ENCODE results near the gene HTT. TPM values are rescaled to one million over a fixed set of nuclear protein-coding genes. Genes with fewer than 3 reads are reported as not detected.
"Not testable (repeated sequence)": the region's sequence is repeated elsewhere in the genome, so short reads cannot be mapped to it uniquely, and the experiment has no call there.

The HTT gene
- total RNA-seq, 1 donor, result 44.5 TPM

DNA sequence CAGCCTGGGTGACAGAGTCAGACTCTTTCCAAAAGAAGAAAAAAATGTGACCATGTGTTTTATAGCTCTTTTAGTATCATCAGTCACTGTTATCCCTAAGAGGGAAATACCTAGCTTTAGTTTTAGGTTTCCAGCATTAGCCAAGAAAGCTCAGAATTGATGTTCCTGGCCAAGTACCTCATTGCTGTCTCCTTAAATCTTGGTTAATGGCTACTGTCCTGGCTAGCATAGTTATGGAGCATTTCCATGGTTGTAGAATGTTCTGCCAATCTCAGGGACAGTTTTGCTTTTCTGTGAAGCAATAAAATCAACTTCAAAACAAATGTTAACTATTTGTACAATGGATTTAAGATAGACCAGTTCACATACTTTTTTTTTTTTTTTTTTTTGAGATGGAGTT is 74.4 kb downstream of the HTT start:
- TF ChIP-seq, protein P1, sequence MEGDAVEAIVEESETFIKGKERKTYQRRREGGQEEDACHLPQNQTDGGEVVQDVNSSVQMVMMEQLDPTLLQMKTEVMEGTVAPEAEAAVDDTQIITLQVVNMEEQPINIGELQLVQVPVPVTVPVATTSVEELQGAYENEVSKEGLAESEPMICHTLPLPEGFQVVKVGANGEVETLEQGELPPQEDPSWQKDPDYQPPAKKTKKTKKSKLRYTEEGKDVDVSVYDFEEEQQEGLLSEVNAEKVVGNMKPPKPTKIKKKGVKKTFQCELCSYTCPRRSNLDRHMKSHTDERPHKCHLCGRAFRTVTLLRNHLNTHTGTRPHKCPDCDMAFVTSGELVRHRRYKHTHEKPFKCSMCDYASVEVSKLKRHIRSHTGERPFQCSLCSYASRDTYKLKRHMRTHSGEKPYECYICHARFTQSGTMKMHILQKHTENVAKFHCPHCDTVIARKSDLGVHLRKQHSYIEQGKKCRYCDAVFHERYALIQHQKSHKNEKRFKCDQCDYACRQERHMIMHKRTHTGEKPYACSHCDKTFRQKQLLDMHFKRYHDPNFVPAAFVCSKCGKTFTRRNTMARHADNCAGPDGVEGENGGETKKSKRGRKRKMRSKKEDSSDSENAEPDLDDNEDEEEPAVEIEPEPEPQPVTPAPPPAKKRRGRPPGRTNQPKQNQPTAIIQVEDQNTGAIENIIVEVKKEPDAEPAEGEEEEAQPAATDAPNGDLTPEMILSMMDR (IDR thresholded peaks at IDR 0.05; ENCODE audit: extremely low read depth, low read depth, low read length), result no peak
- no peak for DNase-seq (ENCODE audit: insufficient read length, low spot score, missing footprints)
- H3K9me3 ChIP-seq (ENCODE audit: low read depth, low read length), result no peaks in the 10 kb centered on the region
- H3K4me3 ChIP-seq (ENCODE audit: insufficient read depth, low read length), result no peak overlapping the region
- H3K27ac ChIP-seq (ENCODE audit: low read depth, low read length), result no peak overlapping the region
- peaks cover 70% of the 10 kb centered on the region for H3K36me3 ChIP-seq (ENCODE audit: insufficient read depth, low read length)
- H3K4me1 ChIP-seq (ENCODE audit: insufficient read depth, low read length), result no peaks in the 10 kb centered on the region
- H3K79me2 ChIP-seq (ENCODE audit: insufficient read depth, low read length), result no peaks in the 10 kb centered on the region
- no peaks in the 10 kb centered on the region for H3K27me3 ChIP-seq (ENCODE audit: insufficient read depth, low read length)
- no peak overlapping the region for H2AFZ ChIP-seq (ENCODE audit: low read length)
- no peak overlapping the region for H3K4me2 ChIP-seq (ENCODE audit: insufficient read depth, low read length)
- no peaks in the 10 kb centered on the region for H4K20me1 ChIP-seq (ENCODE audit: insufficient read depth, low read length)

DNA sequence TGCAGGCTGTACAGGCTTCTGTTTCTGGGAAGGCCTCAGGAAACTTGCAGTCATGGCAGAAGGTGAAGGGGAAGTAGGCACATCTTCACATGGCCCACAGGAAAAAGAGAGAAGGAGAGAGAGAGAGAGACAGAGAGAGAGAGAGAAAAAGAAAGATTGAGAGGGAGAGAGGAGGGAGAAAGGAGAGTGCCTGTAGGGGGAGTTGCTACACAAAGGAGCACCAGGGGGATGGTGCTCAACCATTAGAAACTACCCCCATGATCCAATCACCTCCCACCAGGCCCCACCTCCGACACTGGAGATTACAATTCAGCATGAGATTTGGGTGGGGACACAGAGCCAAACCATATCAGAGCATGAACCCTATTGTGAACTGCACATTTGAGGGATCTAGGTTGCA is 76.8 kb downstream of the HTT start:
- not testable (repeated sequence) for H3K27me3 ChIP-seq (ENCODE audit: insufficient read depth, low read length); H3K4me1 ChIP-seq (ENCODE audit: insufficient read depth, low read length)
- peaks cover 74% of the 10 kb centered on the region for H3K36me3 ChIP-seq (ENCODE audit: insufficient read depth, low read length)

DNA sequence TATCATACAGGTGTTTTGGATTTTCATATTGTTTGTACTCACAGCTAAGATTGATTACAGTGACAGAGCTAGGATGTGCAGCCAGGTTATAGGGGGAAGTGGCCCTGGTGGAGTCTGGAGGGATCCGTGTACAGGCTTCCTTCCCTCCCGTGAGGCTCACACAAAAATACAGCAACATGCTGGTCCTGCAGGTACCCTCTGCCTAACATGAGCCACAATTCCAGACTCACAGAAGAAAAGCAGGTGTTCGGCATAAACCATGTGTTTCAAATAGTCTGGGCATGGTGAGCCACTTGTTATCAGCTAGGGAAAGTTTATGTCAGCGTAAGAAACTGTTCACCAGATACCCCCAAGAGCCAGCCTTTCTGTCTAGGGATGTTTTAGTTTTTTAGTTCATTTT is 82.9 kb downstream of the HTT start:
- H3K9me3 ChIP-seq (ENCODE audit: low read depth, low read length), result no peaks in the 10 kb centered on the region

More for the DNA sequence above, 76.8 kb downstream of the HTT start:
- not testable (repeated sequence) for H3K4me2 ChIP-seq (ENCODE audit: insufficient read depth, low read length); H3K79me2 ChIP-seq (ENCODE audit: insufficient read depth, low read length); H3K9me3 ChIP-seq (ENCODE audit: low read depth, low read length); H2AFZ ChIP-seq (ENCODE audit: low read length); H3K27ac ChIP-seq (ENCODE audit: low read depth, low read length); H3K4me3 ChIP-seq (ENCODE audit: insufficient read depth, low read length); H4K20me1 ChIP-seq (ENCODE audit: insufficient read depth, low read length); DNase-seq (ENCODE audit: insufficient read length, low spot score, missing footprints)

DNA sequence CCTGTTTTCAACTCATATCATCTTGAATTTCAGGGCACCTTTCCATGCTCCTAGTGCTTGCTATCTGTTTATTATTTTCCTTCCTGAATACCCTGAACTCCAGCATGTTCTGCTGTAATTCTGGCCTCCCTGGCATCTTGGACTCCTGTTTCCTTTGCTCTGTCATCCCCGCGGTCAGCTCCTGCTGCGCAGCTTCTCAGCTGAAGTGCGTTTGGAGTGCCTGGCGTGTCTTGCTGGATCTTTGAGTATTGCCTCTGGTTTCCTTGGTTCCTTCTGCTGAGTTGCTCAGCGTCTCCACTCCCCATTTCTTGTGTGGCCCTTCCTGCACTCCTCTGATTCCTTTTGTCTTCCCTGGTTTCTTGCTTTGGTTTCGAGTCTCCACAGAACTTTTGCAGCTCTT is 84.4 kb downstream of the HTT start:
- DNase-seq (ENCODE audit: insufficient read length, low spot score, missing footprints), result no peak
- Histone ChIP-seq H3K9me3 (ENCODE audit: low read depth, low read length) (no peaks in the 10 kb centered on the region), H3K4me2 (ENCODE audit: insufficient read depth, low read length) (no peak overlapping the region), H3K36me3 (ENCODE audit: insufficient read depth, low read length) (peaks cover 35% of the 10 kb centered on the region), H4K20me1 (ENCODE audit: insufficient read depth, low read length) (no peaks in the 10 kb centered on the region), H3K4me1 (ENCODE audit: insufficient read depth, low read length) (no peaks in the 10 kb centered on the region), H3K27me3 (ENCODE audit: insufficient read depth, low read length) (no peaks in the 10 kb centered on the region), H3K79me2 (ENCODE audit: insufficient read depth, low read length) (no peaks in the 10 kb centered on the region), H3K27ac (ENCODE audit: low read depth, low read length) (no peak overlapping the region), H2AFZ (ENCODE audit: low read length) (no peak overlapping the region), H3K4me3 (ENCODE audit: insufficient read depth, low read length) (no peak overlapping the region)
- TF ChIP-seq, protein P1 (IDR thresholded peaks at IDR 0.05; ENCODE audit: extremely low read depth, low read depth, low read length), result no peak

More for the DNA sequence above, 82.9 kb downstream of the HTT start:
- DNase-seq (ENCODE audit: insufficient read length, low spot score, missing footprints), result peak; percentile 35
- no peak overlapping the region for H3K4me2 ChIP-seq (ENCODE audit: insufficient read depth, low read length)
- no peaks in the 10 kb centered on the region for H3K79me2 ChIP-seq (ENCODE audit: insufficient read depth, low read length)
- H3K27me3 ChIP-seq (ENCODE audit: insufficient read depth, low read length), result no peaks in the 10 kb centered on the region
- H2AFZ ChIP-seq (ENCODE audit: low read length), result no peak overlapping the region
- H3K4me3 ChIP-seq (ENCODE audit: insufficient read depth, low read length), result no peak overlapping the region
- no peaks in the 10 kb centered on the region for H3K4me1 ChIP-seq (ENCODE audit: insufficient read depth, low read length)
- H4K20me1 ChIP-seq (ENCODE audit: insufficient read depth, low read length), result no peaks in the 10 kb centered on the region
- TF ChIP-seq, protein P1 (IDR thresholded peaks at IDR 0.05; ENCODE audit: extremely low read depth, low read depth, low read length), result no peak
- peaks cover 45% of the 10 kb centered on the region for H3K36me3 ChIP-seq (ENCODE audit: insufficient read depth, low read length)
- no peak overlapping the region for H3K27ac ChIP-seq (ENCODE audit: low read depth, low read length)
